ENCODE measurements around the gene MCRS1. TPM values are rescaled to one million over a fixed set of nuclear protein-coding genes. Genes with fewer than 3 reads are reported as not detected.

The MCRS1 gene
- polyA plus RNA-seq, 1 donor from 2014 or later: 109 TPM

DNA sequence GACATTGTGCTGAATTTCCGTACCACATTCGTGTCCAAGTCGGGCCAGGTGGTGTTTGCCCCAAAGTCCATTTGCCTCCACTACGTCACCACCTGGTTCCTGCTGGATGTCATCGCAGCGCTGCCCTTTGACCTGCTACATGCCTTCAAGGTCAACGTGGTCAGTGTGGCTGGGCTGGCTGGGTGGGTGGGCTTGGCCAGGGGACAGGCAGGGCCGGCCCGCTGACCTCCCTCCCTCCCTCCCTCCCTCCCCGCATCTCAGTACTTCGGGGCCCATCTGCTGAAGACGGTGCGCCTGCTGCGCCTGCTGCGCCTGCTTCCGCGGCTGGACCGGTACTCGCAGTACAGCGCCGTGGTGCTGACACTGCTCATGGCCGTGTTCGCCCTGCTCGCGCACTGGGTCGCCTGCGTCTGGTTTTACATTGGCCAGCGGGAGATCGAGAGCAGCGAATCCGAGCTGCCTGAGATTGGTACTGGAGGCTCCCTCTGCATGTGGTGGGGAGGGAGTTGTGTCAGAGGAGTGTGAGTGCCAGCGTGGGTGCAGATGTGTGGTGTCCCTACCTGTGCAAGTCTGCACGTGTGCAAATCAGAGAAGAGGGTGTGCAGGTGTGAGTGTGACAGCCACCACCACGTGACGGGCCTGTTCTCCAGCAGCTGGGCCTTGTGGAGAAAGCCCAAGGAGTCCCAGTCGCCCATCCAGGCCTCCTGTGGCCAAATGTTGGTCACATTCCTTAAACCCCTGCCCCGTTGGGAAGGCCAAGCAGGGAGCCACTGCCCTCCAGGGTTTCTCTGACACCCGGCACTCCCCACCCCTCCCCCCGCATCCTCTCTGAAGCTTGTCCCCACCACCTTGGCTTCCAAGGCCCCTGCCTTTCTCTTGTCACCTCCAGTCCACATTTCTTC lies 23.8 kb downstream of the MCRS1 start:
- Histone ChIP-seq H3K4me2 (ENCODE audit: low read length) (no peak overlapping the region), H3K9ac (ENCODE audit: low read length) (no peak overlapping the region), H2AFZ (ENCODE audit: low read depth, low read length) (no peak overlapping the region), H4K20me1 (ENCODE audit: insufficient read depth) (no peaks in the 10 kb centered on the region), H3K4me3 (ENCODE audit: low read length) (no peak overlapping the region), H3K79me2 (replicated peaks; ENCODE audit: insufficient read depth, low read length) (no peaks in the 10 kb centered on the region), H3K9me3 (ENCODE audit: low read length) (no peaks in the 10 kb centered on the region), H3K27me3 (ENCODE audit: insufficient read depth, low read depth, low read length) (peaks cover 66% of the 10 kb centered on the region), H3K27ac (ENCODE audit: low read length) (no peak overlapping the region), H3K36me3 (ENCODE audit: insufficient read depth, low read length) (no peaks in the 10 kb centered on the region), H3F3A (ENCODE audit: insufficient read depth, low read length, poor library complexity, severe bottlenecking) (no peaks in the 10 kb centered on the region), H3K9me2 (ENCODE audit: insufficient read depth, low read length) (no peaks in the 10 kb centered on the region)
- TF ChIP-seq EP300 (conservative IDR thresholded peaks at IDR 0.05; ENCODE audit: poor library complexity, severe bottlenecking) (no peak), SMC3 (conservative IDR thresholded peaks at IDR 0.05; ENCODE audit: poor library complexity) (no peak), EZH2 (IDR thresholded peaks at IDR 0.05; ENCODE audit: borderline replicate concordance, insufficient read depth, low read length, poor library complexity, severe bottlenecking) (no peak), MXI1 (conservative IDR thresholded peaks at IDR 0.05; ENCODE audit: poor library complexity, severe bottlenecking) (no peak), CTCF (IDR thresholded peaks at IDR 0.05; ENCODE audit: poor library complexity, severe bottlenecking) (no peak), POLR2AphosphoS5 (IDR thresholded peaks at IDR 0.05) (no peak), RAD21 (conservative IDR thresholded peaks at IDR 0.05) (no peak), TAF1 (IDR thresholded peaks at IDR 0.05; ENCODE audit: low read depth) (no peak)
- TF ChIP-seq, protein P1, sequence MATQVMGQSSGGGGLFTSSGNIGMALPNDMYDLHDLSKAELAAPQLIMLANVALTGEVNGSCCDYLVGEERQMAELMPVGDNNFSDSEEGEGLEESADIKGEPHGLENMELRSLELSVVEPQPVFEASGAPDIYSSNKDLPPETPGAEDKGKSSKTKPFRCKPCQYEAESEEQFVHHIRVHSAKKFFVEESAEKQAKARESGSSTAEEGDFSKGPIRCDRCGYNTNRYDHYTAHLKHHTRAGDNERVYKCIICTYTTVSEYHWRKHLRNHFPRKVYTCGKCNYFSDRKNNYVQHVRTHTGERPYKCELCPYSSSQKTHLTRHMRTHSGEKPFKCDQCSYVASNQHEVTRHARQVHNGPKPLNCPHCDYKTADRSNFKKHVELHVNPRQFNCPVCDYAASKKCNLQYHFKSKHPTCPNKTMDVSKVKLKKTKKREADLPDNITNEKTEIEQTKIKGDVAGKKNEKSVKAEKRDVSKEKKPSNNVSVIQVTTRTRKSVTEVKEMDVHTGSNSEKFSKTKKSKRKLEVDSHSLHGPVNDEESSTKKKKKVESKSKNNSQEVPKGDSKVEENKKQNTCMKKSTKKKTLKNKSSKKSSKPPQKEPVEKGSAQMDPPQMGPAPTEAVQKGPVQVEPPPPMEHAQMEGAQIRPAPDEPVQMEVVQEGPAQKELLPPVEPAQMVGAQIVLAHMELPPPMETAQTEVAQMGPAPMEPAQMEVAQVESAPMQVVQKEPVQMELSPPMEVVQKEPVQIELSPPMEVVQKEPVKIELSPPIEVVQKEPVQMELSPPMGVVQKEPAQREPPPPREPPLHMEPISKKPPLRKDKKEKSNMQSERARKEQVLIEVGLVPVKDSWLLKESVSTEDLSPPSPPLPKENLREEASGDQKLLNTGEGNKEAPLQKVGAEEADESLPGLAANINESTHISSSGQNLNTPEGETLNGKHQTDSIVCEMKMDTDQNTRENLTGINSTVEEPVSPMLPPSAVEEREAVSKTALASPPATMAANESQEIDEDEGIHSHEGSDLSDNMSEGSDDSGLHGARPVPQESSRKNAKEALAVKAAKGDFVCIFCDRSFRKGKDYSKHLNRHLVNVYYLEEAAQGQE (IDR thresholded peaks at IDR 0.05; ENCODE audit: borderline replicate concordance): no peak

- Histone ChIP-seq H2AFZ (ENCODE audit: low read depth, low read length) (no peak overlapping the region), H3K79me2 (replicated peaks; ENCODE audit: insufficient read depth, low read length) (no peaks in the 10 kb centered on the region), H3K4me3 (ENCODE audit: low read length) (no peak overlapping the region), H4K20me1 (ENCODE audit: insufficient read depth) (no peaks in the 10 kb centered on the region), H3K9me2 (ENCODE audit: insufficient read depth, low read length) (no peaks in the 10 kb centered on the region), H3K27me3 (ENCODE audit: insufficient read depth, low read depth, low read length) (peaks cover 64% of the 10 kb centered on the region), H3K36me3 (ENCODE audit: insufficient read depth, low read length) (no peaks in the 10 kb centered on the region), H3K27ac (ENCODE audit: low read length) (no peak overlapping the region), H3K9ac (ENCODE audit: low read length) (no peak overlapping the region), H3K4me2 (ENCODE audit: low read length) (no peak overlapping the region), H3K9me3 (ENCODE audit: low read length) (no peaks in the 10 kb centered on the region), H3F3A (ENCODE audit: insufficient read depth, low read length, poor library complexity, severe bottlenecking) (no peaks in the 10 kb centered on the region)
- no peak for TF ChIP-seq RAD21 (conservative IDR thresholded peaks at IDR 0.05)
- TF ChIP-seq EZH2 (IDR thresholded peaks at IDR 0.05; ENCODE audit: borderline replicate concordance, insufficient read depth, low read length, poor library complexity, severe bottlenecking): no peak
- TF ChIP-seq TAF1 (IDR thresholded peaks at IDR 0.05; ENCODE audit: low read depth): no peak
- TF ChIP-seq, protein P1 (IDR thresholded peaks at IDR 0.05; ENCODE audit: borderline replicate concordance): no peak
- TF ChIP-seq EP300 (conservative IDR thresholded peaks at IDR 0.05; ENCODE audit: poor library complexity, severe bottlenecking): no peak
- no peak for TF ChIP-seq CTCF (IDR thresholded peaks at IDR 0.05; ENCODE audit: poor library complexity, severe bottlenecking)
- TF ChIP-seq MXI1 (conservative IDR thresholded peaks at IDR 0.05; ENCODE audit: poor library complexity, severe bottlenecking): no peak
- no peak for TF ChIP-seq POLR2AphosphoS5 (IDR thresholded peaks at IDR 0.05)
- TF ChIP-seq SMC3 (conservative IDR thresholded peaks at IDR 0.05; ENCODE audit: poor library complexity): no peak
Measured at GRCh38 chr12:49543221-49543913, 24.6 kb downstream of the MCRS1 start.

All from neural cell (in vitro differentiated cells).